ENCODE measurements around the gene GIGYF1.
A peak's percentile ranks its signal among the peaks of the same experiment; 100 is the strongest.

GIGYF1 gene

GRCh38 chr7:100683659-100684533 lies 10.2 kb downstream of the GIGYF1 start:
- no peak for DNase-seq

DNA sequence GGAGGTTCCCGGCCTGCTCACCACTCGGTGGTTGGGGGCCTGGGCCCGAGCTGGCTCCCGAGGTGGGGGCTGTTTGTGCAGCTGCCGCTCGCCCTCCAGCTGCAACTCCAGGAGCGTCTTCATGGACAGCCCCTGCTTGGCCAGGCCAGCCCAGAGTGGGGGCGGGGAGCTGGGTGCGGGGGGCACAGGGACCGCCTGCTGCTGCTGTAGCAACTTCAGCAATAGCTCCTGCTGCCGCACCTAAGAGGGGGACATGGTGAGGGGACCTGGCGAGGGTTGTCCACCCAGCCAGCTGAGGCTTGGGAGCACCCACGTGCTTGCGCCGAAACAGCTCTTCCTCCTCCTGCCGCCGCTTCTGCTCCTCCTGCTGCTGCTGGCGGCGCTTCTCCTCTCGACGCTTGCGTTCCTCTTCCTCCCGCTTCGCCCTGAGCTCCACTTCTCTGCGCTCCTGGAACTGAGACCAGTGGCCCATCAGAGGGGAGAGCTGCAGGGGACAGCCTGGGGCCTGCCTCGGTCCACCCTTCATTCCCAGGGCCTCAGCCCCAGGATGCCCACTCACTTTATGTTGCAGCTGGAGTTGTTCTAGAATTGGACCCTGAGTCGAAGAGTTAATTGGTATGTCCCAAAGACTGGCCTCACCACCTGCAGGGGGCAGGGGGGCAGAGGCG lies 10.9 kb downstream of the GIGYF1 start:
- DNase-seq = no peak

- no peak for DNase-seq
Observed at GRCh38 chr7:100682228-100682741, 11.8 kb downstream of the GIGYF1 start.

- DNase-seq = no peak
Observed at GRCh38 chr7:100681491-100682227, 12.4 kb downstream of the GIGYF1 start.

DNA sequence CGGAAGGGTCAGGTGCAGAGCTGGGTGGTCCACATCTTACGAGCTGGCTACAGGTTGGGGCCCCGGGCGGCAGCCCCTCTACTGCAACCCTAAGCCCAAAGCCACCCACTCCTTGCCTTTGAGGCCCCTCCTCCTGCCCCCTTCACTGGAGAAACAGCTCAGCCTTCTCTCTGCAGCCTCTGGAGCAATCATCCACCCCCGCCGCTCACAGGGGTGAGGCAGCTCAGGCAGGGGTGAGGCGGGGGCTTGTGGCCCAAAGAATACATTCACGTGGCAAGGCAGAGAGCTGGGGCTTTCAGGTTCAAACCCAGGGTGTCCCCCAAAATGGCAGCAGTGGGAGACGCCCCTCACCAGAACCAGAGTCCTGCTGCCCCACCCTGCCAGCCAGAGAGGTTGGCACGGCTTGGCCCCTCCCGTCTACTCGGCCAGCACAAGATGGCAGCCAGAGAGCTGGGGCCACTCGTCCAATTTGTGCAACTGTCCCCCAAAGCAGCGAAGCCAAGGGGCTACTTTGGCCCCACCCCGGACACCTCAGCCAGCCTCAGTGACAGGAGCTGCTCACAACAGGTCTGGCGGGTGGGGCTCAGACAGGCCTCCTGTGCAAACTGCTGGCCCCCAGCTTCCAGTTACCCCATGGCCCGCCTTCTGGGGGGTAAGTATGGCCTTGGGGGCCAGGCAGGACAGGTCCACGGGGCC lies 13.3 kb downstream of the GIGYF1 start:
- DNase-seq = no peak

- no peak for DNase-seq
Observed at GRCh38 chr7:100679927-100680575, 14.0 kb downstream of the GIGYF1 start.

- DNase-seq = no peak
Observed at GRCh38 chr7:100679129-100679926, 14.7 kb downstream of the GIGYF1 start.

DNA sequence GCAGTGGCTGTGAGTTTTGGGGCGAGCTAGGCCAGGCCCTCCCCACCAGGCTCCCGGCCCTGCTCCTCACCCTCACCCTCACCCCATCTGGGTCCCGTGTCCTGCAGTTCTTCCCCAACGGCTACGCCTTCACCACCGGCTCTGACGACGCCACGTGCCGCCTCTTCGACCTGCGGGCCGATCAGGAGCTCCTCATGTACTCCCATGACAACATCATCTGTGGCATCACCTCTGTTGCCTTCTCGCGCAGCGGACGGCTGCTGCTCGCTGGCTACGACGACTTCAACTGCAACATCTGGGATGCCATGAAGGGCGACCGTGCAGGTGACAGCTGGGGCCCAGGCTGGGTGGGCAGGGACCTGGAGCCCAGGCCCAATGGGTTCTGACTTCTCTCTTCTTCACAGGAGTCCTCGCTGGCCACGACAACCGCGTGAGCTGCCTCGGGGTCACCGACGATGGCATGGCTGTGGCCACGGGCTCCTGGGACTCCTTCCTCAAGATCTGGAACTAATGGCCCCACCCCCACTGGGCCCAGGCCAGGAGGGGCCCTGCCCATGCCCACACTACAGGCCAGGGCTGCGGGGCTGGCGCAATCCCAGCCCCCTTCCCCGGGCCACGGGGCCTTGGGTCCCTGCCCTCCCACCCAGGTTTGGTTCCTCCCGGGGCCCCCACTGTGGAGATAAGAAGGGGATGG lies 15.6 kb downstream of the GIGYF1 start:
- no peak for DNase-seq

DNA sequence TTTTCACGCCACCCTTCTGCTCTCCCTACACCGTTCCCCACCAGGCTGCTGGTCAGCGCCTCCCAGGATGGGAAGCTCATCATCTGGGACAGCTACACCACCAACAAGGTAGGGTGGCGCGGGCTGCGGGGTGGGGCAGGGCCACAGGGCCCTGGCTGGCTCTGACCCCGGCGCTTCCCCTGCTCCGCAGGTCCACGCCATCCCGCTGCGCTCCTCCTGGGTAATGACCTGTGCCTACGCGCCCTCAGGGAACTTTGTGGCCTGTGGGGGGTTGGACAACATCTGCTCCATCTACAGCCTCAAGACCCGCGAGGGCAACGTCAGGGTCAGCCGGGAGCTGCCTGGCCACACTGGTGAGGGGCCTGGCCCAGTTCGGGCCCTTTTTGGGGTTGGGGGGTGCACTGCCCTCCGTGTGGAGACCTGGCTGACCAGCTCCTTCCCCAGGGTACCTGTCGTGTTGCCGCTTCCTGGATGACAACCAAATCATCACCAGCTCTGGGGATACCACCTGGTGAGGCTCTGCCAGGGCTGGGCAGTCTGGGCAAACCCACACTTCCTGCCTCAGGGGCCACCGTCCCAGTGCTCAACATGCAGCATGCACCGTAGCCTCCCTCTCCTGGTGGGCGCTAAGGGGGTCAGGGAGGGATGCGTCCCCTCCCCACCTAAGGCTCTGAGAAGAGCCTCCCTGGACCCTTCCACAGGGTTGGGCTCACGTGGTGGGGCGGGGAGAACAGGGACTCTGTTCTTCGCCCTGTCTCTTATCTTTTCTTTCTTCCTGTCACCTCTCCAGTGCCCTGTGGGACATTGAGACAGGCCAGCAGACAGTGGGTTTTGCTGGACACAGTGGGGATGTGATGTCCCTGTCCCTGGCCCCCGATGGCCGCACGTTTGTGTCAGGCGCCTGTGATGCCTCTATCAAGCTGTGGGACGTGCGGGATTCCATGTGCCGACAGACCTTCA lies 16.5 kb downstream of the GIGYF1 start:
- no peak for DNase-seq

DNA sequence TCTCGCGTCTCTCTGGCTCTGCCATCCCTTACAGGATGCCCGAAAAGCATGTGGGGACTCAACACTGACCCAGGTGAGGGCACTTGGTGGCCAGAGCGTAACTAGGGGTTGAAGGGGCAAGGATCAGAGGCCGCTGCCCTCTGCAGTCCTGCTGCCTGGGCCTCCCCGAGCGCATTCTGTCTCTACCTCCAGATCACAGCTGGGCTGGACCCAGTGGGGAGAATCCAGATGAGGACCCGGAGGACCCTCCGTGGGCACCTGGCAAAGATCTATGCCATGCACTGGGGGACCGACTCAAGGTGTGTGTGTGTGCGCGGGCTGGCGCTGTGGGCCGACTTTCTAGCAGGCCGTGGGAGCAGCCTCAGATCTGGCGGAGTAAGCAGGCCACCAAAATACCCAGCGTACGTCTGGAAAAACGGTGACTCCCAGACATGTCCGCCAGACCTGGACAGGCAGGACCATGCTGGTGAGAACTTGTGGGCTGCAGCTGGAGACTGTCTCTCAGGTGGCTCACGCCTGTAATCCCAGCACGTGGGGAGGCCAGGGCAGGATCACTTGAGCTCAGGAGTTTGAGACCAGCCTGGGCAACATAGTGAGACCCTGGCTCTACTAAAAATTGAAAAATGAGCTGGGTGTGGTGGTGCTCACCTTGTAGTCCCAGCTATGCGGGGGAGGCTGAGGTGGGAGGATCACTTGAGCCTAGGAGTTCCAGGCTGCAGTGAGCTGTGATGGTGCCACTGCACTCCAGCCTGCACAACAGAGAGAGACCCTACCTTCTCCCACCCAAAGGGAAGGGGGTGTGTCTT lies 17.3 kb downstream of the GIGYF1 start:
- DNase-seq = no peak

GRCh38 chr7:100675581-100676350 lies 18.3 kb downstream of the GIGYF1 start:
- peak; percentile 75 for DNase-seq

DNA sequence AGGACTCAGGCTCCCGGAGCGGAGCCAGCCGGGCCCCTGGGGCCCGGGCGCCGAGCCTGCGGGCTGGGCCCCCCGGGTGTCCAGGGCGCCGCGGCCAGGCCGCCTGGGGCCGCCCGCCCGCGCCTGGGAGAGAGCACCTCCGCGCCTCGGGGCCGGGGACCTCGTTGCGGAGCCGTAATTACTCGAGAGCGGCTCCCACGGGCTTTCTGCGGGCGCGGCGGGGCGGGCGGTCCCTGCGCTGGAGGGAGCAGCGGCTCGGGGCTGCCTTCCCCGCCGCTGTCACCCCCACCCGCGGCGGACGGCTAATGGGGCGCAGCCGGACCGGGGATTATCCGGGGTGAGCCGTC lies 19.0 kb downstream of the GIGYF1 start:
- DNase-seq = no peak

DNA sequence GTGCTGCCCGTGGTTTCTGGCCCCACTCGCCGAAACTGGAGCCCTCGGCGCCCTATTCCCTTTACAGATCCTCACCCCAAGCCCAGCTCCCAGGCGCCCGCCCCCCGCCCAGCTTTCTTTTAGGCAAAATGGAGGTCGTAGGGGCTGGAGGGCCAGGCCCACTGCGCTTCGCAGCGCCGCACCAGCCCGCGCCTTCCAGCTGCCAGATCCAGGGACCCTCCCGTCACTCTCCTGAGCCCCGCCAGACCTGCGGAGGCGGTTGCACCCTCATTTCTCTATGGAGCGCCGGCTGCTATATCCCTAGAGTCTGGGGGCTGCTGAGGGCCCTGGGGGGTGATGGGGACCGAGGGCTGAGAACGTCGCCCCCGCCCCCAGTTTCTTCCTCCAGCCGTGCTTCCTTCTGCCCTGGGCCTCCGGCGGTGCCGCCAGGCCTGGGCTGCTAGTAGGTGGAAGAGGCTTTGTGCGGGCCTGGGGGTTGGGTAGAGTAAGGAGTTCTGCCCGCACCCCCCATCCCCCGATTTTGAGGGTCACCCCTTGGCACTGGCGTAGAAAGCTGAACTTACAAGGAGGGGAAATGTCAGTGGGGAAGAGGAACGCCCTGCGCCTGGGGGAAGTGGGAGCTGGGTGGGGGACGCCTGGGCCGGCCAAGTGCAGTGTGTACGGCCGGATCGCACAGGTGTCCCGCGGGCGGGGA lies 19.5 kb downstream of the GIGYF1 start:
- no peak for DNase-seq

DNA sequence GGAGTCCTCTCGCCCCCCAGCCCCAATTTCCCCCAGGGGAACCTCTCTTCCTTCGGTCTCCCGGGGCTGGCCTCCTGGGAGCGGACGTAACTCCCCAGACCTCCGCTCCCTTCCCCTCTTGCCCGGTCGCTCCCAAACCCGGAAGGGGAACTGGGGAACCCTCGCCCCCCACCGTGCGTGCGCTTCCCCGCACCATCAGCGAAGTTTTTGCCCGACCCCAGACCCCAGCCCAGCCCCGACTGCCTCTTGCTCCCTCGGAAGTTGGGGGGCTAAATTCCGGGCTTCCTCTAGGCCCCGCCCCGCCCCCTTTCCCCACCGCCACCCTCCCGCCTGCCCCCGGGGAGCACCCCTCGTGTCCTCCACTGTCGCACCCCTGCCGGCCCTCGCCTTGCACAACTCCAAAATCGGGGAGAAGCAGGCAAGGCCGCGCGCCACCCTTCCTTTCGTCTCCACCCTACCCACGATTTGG lies 20.1 kb downstream of the GIGYF1 start:
- no peak for DNase-seq

DNA sequence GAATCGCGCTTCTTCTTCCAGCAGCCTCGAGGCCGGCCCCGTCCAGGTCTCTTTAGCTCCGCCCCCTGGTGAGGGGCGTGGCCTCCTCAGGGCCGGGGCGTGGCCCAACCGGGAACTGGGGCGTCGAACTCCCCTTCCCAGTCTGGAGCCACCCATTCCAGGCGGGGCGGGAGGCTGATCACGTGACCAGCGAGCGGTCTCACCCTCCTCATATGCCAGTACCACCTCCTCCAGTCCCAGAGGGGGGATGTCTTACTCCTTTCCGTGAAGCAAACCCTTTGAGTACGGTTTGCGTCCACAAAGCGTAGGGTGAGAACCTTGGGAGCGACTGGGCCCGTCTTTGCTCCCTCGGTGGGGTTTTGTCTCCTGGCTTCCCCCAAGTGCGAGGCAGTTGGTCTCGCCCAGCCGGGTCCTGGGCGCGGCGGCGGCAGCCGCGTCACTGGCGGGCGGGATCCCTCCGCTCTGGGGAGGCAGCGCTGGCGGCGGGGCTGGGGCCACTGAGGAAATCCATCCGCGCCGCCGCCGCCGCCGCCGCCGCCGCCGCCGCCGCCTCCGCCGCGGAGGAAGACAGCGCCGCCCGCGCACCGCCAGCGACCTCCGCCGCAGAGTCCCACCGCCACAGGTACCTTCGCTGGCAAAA lies 20.6 kb downstream of the GIGYF1 start, which contains the start of gene GNB2:
TSS of gene GNB2 (plus strand) at position 439 of the 640 bp plus-strand sequence. CDS start 2,526 bp downstream, outside the sequence.
- peak; percentile 97 for DNase-seq

Measured in activated CD4-positive, alpha-beta T cell treated with anti-CD3 and anti-CD28 coated beads for 1 hour (primary cell).